Measurements from ENCODE around the gene OLFM1.

DNA sequence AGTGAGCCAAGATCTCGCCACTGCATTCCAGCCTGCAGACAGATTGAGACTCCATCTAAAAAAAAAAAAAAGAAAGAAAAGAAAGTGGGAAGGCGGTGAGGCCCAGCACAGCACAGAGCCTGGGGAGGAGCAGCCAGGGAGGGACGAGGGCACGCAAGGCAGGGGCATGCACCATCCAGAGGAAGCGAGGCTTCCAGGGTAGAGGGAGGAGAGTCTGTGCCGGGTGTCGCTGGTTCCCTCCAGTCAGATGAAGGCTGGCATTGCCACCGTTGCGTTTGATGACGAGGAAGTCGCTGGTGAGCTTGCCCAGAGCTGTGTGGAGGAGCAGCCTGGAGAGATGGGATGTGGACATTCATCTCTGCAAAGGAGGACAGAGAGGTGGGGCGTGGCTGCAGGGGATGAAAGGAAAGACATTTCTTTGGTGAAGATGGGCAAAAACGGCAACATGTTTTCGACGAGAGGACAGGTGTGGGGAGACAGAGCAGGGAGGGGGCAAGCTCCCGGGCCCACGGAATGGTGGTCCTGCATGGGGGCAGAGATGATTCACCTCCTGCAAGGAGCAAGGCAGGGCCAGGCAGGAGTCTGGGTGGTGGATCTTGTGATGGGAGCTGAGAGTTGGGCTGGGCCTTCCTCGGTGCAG, 18.6 kb upstream of the OLFM1 start:
- TF ChIP-seq POLR2AphosphoS5 (IDR thresholded peaks at IDR 0.05; ENCODE audit: borderline replicate concordance, low read depth, low read length), result no peak
- no peak for TF ChIP-seq EZH2 (IDR thresholded peaks at IDR 0.05)

All from SK-N-MC (cell line).